Activated T-cell treated with anti-CD3 and anti-CD28 coated beads for 4 hours (primary cell): ENCODE results near the gene UBE2D3.

ENCODE experiments used
- DNase-seq: peaks from one replicate; pipeline ENCODE4 v3.0.0-alpha.2; 2020

Gene UBE2D3

GRCh38 chr4:102789317-102789717 is 38.0 kb downstream of the UBE2D3 start:
- no peak for DNase-seq

GRCh38 chr4:102787944-102788343 is 39.4 kb downstream of the UBE2D3 start:
- DNase-seq, result no peak

GRCh38 chr4:102787096-102787881 is 40.1 kb downstream of the UBE2D3 start:
- no peak for DNase-seq

- no peak for DNase-seq
Observed at GRCh38 chr4:102786279-102786678, 41.1 kb downstream of the UBE2D3 start.

- no peak for DNase-seq
Observed at GRCh38 chr4:102783006-102783405, 44.3 kb downstream of the UBE2D3 start.

GRCh38 chr4:102781570-102781969 is 45.8 kb downstream of the UBE2D3 start:
- no peak for DNase-seq

- no peak for DNase-seq
Observed at GRCh38 chr4:102780476-102781144, 46.7 kb downstream of the UBE2D3 start.

GRCh38 chr4:102779204-102779603 is 48.1 kb downstream of the UBE2D3 start:
- DNase-seq, result no peak

- no peak for DNase-seq
Observed at GRCh38 chr4:102778720-102779119, 48.6 kb downstream of the UBE2D3 start.

- no peak for DNase-seq
Observed at GRCh38 chr4:102775805-102776204, 51.5 kb downstream of the UBE2D3 start.

GRCh38 chr4:102774254-102774653 is 53.1 kb downstream of the UBE2D3 start:
- no peak for DNase-seq

- no peak for DNase-seq
Observed at GRCh38 chr4:102772738-102773340, 54.5 kb downstream of the UBE2D3 start.

- no peak for DNase-seq
Observed at GRCh38 chr4:102764901-102765300, 62.5 kb downstream of the UBE2D3 start.

GRCh38 chr4:102761906-102762305 is 65.4 kb downstream of the UBE2D3 start:
- no peak for DNase-seq

GRCh38 chr4:102761296-102761701 is 66.1 kb downstream of the UBE2D3 start:
- no peak for DNase-seq

GRCh38 chr4:102760645-102761295 is 66.6 kb downstream of the UBE2D3 start, which contains the start of gene MANBA:
MANBA (minus strand) TSS chr4:102760968; CDS start chr4:102760894, 74 bp downstream.
- DNase-seq, result peak; percentile 71

- DNase-seq, result peak; percentile 6
Observed at GRCh38 chr4:102759831-102760644, 67.3 kb downstream of the UBE2D3 start.

GRCh38 chr4:102758241-102759160 is 68.8 kb downstream of the UBE2D3 start:
- DNase-seq, result no peak

GRCh38 chr4:102757681-102758080 is 69.7 kb downstream of the UBE2D3 start:
- no peak for DNase-seq

GRCh38 chr4:102754044-102754443 is 73.3 kb downstream of the UBE2D3 start:
- no peak for DNase-seq

GRCh38 chr4:102751941-102752340 is 75.4 kb downstream of the UBE2D3 start:
- no peak for DNase-seq
